IPS-NIHi7 (cell line): ENCODE data around the gene MAK.
A peak's percentile ranks its signal among the peaks of the same experiment; 100 is the strongest.
"Not testable (repeated sequence)": the region's sequence is repeated elsewhere in the genome, so short reads cannot be mapped to it uniquely, and the experiment has no call there.

Experiments used
- DNase-seq: peaks from one replicate; pipeline ENCODE4 v3.0.0; 2012; ENCODE audit warnings: mixed read lengths; ENCODE audit errors: extremely low spot score

The MAK gene, protein sequence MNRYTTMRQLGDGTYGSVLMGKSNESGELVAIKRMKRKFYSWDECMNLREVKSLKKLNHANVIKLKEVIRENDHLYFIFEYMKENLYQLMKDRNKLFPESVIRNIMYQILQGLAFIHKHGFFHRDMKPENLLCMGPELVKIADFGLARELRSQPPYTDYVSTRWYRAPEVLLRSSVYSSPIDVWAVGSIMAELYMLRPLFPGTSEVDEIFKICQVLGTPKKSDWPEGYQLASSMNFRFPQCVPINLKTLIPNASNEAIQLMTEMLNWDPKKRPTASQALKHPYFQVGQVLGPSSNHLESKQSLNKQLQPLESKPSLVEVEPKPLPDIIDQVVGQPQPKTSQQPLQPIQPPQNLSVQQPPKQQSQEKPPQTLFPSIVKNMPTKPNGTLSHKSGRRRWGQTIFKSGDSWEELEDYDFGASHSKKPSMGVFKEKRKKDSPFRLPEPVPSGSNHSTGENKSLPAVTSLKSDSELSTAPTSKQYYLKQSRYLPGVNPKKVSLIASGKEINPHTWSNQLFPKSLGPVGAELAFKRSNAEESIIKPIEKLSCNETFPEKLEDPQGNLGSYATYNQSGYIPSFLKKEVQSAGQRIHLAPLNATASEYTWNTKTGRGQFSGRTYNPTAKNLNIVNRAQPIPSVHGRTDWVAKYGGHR

DNA sequence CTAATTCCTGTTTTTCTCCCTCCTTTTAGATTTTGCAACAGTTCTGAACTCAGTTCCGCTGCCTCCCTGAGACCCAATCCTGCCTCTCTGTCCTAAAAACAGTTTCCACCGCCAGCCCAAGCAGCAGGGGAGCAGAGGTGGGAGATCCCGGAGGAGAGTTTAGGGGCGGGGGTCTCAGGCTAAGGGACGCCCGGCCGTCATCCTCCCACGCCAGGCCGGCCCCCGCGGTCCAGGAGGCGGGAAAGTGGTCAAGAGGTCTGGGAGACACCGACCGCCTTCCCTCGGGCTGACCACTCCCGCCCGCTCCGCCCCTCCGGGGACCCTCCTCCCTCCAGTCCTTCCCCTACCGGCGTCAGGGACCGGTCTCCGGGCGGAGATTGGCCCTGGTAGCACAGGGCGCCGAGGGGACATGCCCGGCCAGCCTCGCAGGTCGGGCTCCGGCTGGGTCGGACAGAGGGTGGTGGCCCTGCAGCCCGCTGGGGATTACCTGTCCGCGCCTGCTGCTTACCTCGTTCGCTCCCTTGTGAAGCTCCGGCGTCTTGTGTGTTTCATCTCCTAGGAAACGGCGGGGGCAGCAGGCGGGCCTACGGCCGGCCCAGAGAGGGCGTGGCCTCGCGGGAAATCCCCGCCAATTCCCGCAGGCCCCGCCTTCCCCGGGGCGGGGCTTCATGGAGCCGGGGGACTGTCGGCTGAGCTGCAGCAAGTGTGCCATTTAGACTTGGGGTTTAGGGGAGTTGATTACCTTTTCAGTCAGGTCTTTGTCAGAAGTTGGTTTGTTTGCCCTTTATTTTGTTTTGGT is at the start of gene MAK:
TSS of gene MAK (minus strand) at position 545 of the 799 bp plus-strand sequence. CDS start 7,891 bp downstream, outside the sequence.
- peak; percentile 99 for DNase-seq

DNA sequence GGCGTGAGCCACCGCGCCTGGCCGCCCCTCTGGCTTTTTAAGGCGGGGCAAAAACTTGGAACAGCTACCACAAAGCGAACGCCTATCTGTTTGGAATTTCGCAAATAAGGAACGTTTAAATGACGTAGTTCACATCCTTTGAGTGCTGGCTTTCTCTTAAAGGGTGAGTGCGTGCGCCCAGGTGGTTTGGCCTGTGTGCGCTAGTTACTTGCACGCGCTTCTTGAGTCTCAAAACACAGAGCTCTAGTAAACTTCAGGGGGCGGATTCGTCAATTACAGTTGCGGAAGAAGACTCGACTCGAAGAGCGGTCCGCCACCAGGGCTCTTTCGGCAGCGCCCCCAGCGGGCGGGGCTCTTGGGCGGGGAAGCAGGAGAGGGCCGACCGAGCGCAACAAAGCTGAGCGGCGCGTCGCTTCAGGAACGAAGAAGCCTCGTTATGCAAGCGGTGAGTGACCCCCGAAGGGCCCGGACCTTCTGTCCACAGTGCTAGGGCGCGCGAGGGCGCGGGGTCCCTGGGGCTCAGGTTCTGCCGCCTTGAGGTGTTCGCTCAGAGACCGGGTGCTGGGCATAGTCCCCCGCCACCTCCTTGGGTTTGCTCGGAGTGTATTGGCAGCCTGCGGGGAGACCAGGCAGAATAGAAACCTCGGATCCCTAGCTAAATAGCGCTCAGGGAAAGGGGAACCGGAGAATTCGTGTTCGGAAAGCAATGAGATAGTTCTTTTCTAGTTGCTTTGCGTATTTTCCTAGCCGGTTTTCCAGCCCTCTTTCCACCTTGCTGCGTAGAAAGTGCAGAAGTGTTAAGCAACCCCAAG is 48.6 kb upstream of the MAK start, which contains the start of gene SYCP2L:
TSS of gene SYCP2L (plus strand) at position 362 of the 812 bp plus-strand sequence. CDS start at position 437, 75 bp downstream.
- peak; percentile 71 for DNase-seq

DNA sequence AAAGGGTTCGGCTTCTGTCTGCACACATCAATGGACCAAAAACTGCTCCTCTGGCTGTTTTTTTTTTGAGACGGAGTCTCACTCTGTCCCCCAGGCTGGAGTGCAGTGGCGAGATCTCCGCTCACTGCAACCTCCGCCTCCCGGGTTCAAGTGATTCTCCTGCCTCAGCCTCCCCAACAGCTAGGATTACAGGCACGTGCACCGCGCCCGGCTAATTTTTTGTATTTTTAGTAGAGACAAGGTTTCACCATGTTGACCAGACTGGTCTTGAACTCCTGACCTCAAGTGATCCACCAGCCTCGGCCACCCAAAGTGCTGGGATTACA is 48.0 kb upstream of the MAK start:
- DNase-seq, result not testable (repeated sequence)

DNA sequence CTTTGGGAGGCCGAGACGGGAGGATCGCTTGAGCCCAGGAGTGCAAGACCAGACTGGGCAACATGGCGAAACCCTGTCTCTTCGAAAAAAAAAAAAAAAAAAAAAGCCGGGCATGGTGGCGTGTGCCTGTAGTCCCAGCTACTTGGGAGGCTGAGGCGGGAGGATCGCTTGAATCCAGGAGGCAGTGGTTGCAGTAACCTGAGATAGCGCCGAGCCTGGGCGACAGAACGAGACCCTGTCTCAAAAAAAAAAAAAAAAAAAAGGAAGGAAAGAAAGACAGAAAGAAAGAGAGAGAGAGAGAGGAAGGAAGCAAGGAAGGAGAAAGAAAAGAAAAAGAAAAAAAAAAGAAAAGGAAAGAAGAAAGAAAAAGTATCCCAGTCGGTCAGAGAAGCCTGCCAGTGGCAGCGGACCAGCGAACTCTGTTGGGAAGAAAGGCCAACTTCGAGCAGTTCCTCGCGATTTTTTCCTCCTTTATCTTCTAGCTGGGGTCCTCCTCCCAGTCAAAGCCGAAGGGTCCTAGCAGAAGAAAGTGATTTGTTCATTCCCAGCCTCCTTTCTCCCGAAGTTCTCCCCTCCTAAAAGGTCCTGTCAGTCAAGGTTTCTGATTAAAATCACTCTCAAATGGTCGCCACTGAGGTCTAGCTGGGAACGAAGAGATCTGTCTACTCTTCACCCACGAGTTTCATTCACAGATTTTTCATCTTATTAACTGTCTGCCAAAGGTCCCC is 46.1 kb upstream of the MAK start:
- no peak for DNase-seq

DNA sequence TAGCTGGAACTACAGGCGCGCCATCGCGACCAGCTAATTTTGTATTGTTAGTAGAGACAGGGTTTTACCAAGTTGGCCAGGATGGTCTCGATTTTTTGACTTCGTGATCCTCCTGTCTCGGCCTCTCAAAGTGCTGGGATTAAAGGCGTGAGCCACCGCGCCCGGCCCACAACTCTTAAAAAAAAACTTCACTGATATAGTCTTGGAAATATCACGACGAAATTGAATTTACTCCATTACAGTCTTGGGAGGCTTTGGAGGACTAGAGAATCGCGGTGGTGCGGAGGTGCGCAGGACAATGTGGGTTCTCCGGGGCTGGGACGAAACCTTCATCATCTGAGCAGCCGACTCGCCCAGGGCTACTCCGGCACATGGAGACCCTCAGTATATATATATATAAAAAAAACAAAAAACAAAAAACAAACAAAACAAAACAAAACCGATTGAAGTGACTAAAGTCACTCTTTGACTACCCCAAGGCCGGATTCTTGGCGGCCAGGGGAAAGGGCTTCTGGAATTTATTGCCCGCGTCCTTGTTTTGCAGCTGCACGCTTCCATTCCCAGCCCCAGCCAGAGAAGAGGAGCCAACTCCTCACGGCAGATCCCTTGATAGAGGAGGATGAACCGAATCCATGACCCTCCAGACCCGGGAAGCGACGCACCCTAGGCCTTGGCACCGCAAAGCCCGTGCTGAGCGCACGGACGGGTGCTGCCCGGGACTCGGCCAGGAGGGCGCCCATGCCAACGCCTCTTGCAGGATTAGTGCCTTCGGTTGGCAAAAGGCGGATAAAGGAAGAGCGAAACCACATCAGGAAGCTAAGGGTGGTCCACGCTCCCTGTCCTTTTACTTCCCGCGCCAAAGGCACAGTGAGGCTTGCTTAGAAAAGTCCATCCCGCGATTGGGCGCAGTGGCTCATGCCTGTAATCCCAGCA is 45.2 kb upstream of the MAK start:
- DNase-seq, result no peak

DNA sequence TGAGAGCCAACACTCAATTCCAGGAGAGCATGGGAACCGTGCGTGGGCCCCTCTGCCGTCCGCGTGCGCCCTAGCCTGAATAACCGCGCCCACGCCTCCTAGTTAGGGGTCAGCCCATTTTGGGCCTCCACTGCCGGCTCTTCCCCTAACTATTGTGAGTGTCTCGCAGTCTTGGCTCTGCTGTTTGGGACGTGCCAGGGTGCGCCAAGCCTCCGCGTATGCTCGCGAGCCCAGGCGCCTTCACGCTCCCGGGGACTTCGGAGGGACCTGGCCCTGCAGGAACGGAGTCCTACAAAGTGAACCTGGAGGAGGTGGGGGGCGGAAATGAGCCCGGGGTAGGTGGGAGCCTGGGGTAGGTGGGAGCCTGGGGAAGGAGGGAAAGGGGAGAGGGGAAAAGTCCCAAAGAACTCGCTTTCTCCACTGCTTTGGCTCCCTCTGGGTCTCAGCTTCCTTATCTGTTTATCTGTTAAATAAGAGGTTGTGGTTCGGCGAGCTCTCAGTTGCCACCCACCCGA is 44.4 kb upstream of the MAK start:
- peak; percentile 38 for DNase-seq

DNA sequence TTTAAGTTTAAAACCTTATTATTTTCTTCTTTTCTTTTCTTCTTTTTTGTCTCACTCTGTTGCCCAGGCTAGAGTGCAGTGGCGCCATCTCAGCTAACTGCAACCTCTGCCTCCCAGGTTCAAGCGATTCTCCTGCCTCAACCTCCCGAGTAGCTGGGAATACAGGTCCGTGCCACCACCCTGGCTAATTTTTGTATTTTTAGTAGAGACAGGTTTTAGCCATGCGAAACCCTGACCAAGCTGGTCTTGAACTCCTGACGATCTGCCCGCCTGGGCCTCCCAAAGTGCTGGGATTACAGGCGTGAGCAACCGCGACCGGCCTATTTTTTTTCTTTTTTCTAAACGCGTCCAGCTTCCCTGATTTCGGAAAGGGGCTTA is 43.9 kb upstream of the MAK start:
- DNase-seq, result not testable (repeated sequence)

DNA sequence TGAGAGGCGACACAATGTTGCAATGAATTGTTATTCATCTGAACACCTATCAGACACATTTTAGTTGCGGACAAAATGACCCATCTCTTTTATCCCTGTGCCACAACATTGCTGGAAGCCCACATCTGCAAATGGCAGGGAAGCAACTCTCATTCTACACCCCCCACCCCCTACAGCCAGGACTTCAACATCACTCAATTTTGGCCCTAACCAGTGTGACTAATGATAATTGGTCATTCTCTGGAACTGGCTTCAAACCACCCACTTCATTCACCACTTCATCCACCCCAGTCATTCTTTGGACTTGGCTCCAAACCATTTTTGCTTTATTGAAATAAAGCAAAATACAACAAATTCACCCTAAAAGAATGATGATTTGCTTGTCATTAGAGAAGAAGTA is 42.0 kb upstream of the MAK start:
- no peak for DNase-seq

DNA sequence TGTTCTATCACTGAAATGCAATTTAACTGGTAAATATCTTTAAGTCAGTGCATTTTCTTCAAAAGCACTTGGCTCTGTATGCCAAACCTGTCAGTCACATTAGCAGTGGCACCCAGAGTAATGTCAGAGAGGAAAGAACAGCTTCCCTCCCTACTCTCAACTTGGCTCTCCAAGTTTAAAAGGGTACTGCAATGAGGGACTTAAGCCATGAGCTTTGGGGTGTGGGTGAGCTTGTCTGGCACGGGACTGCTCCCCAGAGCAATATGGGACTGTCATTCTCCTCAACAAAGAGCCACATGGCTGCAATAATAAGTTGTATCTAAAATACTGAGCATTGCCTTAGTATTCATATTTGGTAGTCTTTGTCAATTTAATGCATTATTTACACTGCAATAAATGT is 39.5 kb upstream of the MAK start:
- no peak for DNase-seq

DNA sequence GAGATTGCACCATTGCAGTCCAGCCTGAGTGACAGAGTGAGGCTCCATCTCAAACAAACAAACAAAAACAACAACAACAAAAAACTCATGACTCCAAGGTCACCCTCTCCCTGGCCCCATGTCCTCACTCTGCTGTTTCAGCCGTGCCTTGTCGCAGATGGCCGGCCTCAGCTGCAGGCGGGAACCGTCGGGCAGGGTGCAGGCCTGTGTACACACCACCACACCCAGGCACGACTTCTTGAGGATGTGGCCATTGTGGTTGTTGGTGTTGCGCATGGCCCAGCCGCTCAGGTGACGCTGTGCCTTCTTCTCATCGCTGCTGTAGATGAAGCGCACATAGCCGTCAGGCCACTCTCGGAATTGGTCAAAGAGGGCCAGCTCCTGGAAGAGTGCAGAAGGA is 38.7 kb upstream of the MAK start:
- DNase-seq, result no peak

DNA sequence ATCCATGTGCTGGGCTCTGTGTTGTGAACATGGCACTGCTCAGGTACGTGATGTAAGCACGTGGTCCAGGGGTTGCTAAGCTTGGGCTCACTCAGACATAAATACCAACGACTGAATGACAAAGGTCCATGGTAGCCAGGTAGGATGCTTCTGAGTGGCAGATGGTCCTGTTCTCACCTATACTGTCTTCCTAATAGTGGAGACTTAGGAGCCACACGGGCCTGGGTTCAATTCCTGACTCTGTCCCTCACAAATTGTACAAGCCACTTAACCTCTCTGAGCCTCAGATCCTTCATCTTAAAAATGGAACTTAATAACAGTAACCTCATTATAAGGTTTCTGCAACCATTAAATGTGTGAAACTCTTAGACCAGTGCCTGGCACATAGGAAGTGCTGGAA is 36.7 kb upstream of the MAK start:
- DNase-seq, result no peak

DNA sequence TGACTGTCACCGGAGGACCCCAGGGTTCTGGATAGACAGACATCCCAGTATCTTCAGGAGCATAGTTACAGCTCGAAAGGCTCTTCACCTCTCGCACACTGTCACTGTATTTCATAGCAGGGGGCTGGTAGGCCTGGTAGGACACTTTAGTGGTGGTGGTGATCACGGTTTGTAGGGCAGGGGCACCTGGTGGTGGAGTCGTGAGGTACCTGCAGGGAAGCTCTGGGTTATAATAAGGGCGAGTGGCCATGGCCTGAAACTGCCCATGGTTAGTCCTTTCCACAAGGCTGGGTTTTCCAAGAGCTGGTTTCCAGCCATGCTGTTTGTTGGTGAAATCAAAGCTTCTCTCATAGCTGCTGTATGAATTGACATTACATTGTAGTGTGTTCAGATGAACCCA is 35.9 kb upstream of the MAK start:
- DNase-seq, result no peak

DNA sequence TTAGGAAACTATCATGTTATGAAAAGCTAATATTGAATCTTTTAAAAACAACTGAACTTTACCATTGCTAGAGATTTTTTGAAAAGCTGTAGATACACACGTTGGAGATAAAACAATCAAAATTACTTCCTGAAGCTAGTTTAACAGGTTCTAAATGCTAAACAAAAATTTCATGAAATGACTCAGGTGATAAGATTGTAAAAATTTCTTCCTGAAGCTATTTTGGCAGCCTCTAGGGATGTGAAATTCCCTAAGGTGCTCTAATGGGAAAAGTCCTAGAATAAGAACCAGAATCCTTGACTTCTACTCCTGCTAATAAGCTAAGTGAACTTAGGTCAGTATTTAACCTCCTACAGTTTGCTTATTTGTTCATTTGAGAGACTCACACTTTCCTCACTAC is 35.0 kb upstream of the MAK start:
- no peak for DNase-seq

DNA sequence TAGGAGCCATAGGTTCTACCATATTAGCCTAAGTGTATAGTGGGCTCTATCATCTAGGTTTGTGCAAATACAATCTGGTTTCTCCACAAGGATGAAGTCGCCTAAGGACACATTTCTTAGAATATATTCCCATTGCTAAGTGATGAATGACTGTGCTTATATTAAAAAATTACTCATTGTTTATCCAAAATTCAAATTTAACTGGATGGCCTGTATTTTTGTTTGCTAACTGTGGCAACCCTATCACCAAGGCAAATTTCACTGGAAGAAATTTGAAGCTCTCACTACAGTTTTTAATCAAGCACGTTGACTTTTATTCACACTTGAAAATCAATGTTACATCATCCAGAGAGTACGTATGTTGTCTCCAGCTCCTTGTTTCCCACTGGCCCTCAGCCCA is 29.6 kb upstream of the MAK start:
- DNase-seq, result no peak

DNA sequence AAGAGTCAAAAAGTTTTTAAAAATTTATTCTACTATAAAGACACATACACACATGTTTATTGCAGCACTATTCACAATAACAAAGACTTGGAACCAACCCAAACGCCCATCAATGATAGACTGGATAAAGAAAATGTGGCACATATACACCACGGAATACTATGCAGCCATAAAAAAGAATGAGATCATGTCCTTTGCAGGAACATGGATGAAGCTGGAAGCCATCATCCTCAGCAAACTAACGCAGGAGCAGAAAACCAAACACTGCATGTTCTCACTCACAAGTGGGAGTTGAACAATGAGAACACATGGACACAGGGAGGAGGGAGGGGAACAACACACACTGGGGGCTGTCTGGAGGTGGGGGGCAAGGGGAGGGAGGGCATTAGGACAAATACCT is 28.4 kb upstream of the MAK start:
- not testable (repeated sequence) for DNase-seq

DNA sequence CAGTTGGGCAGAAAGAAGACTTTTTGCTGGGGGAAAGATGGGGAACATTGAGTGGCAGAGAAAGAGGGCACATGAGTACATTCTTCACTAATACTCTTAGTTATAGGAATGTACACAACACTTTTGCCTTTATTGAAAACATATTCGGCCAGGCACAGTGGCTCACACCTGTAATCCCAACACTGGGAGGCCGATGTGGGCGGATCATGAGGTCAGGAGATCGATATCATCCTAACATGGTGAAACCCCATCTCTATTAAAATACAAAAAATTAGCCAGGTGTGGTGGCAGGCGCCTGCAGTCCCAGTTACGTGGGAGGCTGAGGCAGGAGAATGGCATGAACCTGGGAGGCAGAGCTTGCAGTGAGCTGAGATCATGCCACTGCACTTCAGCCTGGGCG is 24.7 kb upstream of the MAK start:
- DNase-seq, result not testable (repeated sequence)

DNA sequence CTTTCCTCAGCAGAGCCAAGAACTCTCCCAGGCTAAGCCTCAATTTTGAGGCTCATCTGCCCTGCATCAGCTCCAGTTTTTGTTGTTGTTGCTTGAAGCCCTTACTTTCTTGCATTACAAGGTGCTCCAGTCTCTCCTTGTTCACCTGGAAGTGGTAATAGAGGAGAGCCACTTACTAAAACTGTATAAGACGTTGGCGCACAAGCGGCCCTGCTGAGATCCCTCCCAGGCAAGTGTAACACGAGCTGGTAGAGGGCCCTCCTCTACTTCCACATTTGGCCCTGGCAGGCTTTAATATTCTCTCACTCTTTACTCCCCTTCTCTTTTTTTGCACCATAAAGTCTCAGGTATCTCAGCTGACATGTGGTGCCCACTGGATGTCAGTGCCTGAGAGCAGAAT is 24.0 kb upstream of the MAK start:
- no peak for DNase-seq

DNA sequence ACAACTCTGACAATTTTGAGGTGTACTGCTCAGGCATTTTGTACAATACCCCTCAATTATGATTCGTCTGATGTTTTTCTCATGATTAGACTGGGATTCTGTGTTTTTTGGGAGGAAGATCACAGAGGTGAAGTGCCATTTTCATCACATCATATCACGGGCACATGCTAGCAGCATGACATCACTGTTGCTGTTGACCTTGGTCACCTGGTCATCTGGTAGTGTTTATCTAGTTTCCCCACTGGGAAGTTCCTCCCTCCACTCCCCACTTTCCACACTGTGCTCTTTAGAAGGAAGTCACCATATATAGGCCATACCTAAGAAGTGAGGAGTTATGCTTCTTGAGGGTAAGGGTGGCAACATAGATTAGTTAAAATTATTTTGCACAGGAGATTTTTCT is 22.7 kb upstream of the MAK start:
- DNase-seq, result no peak

DNA sequence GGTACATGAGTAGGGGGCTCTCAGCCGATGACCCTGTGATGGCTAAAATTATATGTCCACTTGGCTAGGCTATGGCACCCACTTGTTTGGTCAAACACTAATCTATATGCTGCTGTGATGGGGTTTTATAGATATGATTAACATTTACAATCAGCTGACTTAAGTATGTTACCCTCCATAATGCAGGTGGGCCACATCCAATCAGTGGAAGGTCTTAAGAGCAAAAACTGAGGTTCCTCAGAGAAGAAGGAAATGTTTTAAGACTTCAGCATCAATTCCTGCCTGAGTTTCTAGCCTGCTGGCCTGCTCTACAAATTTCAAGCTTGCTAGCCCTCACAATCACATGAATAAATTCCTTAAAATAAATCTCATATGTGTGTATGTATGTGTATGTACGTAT is 18.9 kb upstream of the MAK start:
- no peak for DNase-seq
